PFSK-1 (cell line): ENCODE results near the gene IMPG2.

Experiments used
- POLR2AphosphoS5 ChIP-seq: IDR thresholded peaks from 2 replicates; pipeline ENCODE4 v1.6.1; 2012; ENCODE audit warnings: low read depth, mild to moderate bottlenecking, control low read depth, low read length, moderate library complexity
- TAF1 ChIP-seq: IDR thresholded peaks from 2 replicates; pipeline ENCODE4 v1.6.1; 2012; ENCODE audit warnings: low read length, control low read depth, borderline replicate concordance; ENCODE audit not compliant: insufficient read depth

DNA sequence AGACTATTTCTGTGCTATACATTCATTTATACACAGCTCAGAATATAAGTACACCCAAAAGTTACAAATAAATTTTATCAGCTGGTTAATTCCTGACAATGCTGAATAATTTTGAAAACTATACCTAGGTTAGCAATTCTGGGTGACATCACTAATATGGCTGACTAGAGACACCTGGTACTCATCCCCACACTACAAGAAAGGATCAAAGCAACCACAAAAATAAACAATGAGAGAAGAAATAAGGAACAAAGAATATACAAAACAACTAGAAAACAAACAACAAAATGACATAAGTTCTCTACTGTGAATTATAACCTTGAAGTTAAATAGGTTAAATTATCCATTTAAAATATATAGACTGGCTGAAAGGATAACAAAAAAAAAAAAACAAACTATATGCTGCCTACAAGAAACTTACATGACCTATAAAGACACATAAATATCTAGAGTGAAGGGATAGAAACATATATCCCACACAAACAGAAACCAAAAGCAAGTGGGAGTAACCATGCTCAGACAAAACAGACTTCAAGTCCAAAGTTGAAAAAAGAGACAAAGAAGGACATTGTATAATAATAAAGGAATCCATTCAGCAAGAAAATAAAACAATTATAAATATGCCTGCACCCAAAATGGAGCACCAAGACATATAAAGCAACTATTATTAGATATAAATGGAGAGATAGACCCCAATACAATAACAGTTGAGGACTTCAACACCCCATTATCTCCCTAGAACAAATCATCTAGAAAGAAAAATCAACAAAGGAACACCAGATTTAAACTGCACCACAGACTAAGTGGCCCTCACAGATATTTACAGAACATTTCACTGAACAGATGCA lies 57.8 kb downstream of the IMPG2 start:
- TF ChIP-seq TAF1 (no peak), POLR2AphosphoS5 (no peak)
